OCI-LY1 (cell line): ENCODE measurements around the gene SLC9A7.
A peak's percentile ranks its signal among the peaks of the same experiment; 100 is the strongest.

ENCODE experiments used
- CTCF ChIP-seq: fragments of 200-600 bp; sonication (generic), shearing (Covaris generic); IDR thresholded peaks from 2 replicates; pipeline ENCODE4 v1.5.1; 2017; ENCODE audit warnings: mild to moderate bottlenecking, antibody characterized with exemption, low read length, moderate library complexity, mixed read lengths
- EZH2 ChIP-seq: fragments of 200-600 bp; sonication (generic), shearing (Covaris generic); IDR thresholded peaks from 2 replicates; pipeline ENCODE4 v1.8.0; 2017; ENCODE audit warnings: borderline replicate concordance, mixed run types, mild to moderate bottlenecking, antibody characterized with exemption, low read length, moderate library complexity, mixed read lengths

DNA sequence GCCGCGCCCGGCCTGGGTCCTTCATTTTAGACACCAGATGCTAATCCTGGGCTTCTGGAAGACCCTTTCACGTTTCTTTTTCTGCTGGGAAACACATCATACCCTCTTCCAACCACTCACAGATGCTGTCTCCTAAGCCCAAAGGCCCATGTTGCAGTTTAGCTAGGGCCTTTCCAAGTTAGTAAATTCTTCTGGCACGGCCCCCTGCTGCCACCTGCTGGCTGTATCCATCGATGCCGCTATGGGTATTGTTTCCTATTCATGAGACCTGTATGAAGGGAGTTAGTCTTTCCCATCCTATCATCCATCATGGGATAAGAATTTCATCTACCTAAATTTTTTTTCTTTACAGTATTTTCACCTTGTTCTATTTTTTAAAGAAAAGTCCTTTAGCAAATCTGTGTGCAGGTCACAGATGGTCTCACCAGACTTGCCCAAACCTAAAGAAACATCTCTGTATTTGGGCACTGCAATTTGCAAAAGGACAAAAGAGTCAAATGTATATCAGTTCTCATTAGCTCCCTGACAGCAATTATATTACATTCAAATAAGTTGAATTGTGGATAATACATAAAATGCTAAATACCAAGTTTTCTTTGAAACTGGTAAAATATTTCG, 37.8 kb upstream of the SLC9A7 start:
- TF ChIP-seq CTCF (peak; percentile 71), EZH2 (no peak)
